ENCODE results near the gene CLEC4F.

- TF ChIP-seq CTCF (conservative IDR thresholded peaks at IDR 0.05; ENCODE audit: low read depth, low read length) (no peak), EZH2phosphoT487 (IDR thresholded peaks at IDR 0.05; ENCODE audit: borderline replicate concordance, low read length) (no peak)
Observed at GRCh38 chr2:70830366-70830765, 10.0 kb upstream of the CLEC4F start.
